Measurements from ENCODE around the gene C2CD2.

DNA sequence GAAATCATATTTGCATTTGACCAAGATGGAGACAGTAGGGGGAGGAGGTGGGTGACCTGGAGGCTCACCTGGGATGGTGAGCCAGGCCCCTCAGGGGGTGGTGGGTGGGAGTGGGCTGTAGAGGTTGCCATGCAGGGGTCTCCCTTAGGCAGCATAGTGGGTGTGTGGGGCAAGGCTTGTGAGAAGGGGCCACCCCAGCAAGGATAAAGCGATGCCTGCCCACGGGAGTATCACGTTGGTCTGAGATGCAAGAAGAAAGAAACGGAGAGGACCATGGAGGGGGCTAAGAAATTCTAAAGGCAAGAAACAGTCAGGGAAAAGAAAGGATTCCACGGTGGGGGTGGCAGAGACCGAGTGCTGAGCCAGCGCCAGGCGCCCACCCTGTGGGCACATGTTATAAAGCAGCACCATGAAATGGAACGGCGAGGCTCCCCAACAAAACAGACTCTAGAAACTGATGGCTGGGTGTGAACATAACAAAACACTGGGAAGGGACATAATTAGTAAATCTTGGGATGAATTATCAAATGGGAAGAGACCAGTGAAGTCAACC is 11.7 kb upstream of the C2CD2 start:
- TF ChIP-seq, protein P1, sequence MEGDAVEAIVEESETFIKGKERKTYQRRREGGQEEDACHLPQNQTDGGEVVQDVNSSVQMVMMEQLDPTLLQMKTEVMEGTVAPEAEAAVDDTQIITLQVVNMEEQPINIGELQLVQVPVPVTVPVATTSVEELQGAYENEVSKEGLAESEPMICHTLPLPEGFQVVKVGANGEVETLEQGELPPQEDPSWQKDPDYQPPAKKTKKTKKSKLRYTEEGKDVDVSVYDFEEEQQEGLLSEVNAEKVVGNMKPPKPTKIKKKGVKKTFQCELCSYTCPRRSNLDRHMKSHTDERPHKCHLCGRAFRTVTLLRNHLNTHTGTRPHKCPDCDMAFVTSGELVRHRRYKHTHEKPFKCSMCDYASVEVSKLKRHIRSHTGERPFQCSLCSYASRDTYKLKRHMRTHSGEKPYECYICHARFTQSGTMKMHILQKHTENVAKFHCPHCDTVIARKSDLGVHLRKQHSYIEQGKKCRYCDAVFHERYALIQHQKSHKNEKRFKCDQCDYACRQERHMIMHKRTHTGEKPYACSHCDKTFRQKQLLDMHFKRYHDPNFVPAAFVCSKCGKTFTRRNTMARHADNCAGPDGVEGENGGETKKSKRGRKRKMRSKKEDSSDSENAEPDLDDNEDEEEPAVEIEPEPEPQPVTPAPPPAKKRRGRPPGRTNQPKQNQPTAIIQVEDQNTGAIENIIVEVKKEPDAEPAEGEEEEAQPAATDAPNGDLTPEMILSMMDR (conservative IDR thresholded peaks at IDR 0.05 in 1 of 2, IDR thresholded peaks at IDR 0.05 in 1 of 2; ENCODE audit: low read depth in 1 of 2, low read length in 2 of 2), result no peak
- no peak for TF ChIP-seq EZH2 (IDR thresholded peaks at IDR 0.05; ENCODE audit: low read length, missing control alignments)
